ENCODE data around the gene PDCD2L.

DNA sequence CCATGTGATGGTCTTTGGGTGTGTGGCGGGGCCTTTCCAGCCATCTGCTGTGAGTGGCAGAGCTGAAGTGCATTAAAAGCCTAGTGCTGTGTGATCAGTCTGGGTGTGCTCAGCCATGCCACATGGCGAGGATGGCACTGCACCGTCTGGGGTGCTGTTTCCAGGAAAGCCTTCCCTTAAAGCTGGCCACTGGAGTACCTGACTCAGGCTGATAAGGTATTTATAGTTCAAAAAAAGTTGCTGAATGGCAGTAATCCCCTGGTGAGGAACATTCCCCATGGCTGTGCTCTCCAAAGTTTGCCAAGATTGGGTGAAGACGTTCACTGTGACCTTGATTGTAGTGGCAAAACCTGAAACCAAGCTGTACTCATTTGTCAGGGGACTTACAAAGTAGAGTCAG, 33.2 kb upstream of the PDCD2L start:
- no peak for TF ChIP-seq EP300 (IDR thresholded peaks at IDR 0.05; ENCODE audit: borderline replicate concordance in 1 of 2, low read depth in 1 of 2, low read length in 1 of 2)
- TF ChIP-seq, protein P1, sequence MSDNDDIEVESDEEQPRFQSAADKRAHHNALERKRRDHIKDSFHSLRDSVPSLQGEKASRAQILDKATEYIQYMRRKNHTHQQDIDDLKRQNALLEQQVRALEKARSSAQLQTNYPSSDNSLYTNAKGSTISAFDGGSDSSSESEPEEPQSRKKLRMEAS (IDR thresholded peaks at IDR 0.05; ENCODE audit: low read depth): no peak
- no peak for TF ChIP-seq GABPA (IDR thresholded peaks at IDR 0.05; ENCODE audit: low read depth)

All from SK-N-SH (cell line).